ENCODE measurements around the gene PABPN1. TPM values are rescaled to one million over a fixed set of nuclear protein-coding genes. Genes with fewer than 3 reads are reported as not detected.
A peak's percentile ranks its signal among the peaks of the same experiment; 100 is the strongest.

PABPN1 gene
- total and polyA plus RNA-seq, 5 donors from 2014 or later, result 78.8 to 188 (median 93.3) TPM

DNA sequence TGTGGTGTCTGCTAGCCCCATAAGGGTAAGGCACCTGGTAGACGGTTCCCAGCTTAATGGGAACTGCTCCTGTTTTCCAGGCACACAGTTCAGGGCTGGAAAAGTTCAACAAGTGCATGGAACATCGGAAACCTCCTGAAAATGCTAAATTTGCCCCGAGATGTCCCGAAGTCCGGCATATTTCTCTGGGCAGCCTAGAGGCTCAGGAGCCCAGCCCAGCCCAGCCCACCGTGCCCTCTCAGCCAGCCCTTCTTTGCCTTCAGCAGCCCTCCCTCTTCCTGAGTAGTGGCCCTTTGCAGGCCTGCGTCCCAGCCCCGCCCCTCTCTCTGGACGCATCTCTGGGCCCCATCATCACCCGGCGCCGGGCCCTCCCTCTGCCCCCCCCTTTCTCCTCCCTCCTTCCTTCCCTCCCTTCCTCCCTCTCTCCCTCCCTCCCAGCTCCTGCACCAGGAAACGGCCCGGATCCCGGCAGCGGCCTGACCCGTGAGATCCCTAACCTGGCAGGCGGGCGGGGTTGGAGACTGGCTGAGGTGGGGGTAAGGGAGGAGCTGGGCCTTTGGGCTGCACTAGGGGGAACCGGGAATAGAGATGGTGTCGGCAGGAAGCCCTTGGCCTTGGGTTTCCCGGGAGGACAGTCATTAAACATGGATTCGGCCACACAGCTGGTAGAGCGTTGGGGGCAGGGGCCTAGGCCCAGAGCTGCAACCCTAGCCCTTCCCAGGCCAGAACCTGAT, 14.7 kb upstream of the PABPN1 start, which contains the start of gene BCL2L2:
BCL2L2 (plus strand) TSS at position 422 of the 734 bp plus-strand sequence. CDS start 935 bp downstream, outside the sequence.
- Histone ChIP-seq H3K36me3 (ENCODE audit: control insufficient read depth, insufficient read depth, low read length) (no peaks in the 10 kb centered on the region), H3K4me3 (ENCODE audit: low read depth, low read length) (no peak within 1 kb of the TSS), H3K9me3 (ENCODE audit: control insufficient read depth in 2 of 2, low read length in 2 of 2) (no peaks in the 10 kb centered on the region), H3K27ac (ENCODE audit: insufficient read depth, low read length, poor library complexity, severe bottlenecking) (peak within 1 kb of the TSS; percentile 14), H3K27me3 (ENCODE audit: control insufficient read depth, insufficient read depth, low read length) (peaks cover 4% of the 10 kb centered on the region), H3K4me1 (ENCODE audit: control insufficient read depth, insufficient read depth, low read length, poor library complexity, severe bottlenecking) (peaks cover 18% of the 10 kb centered on the region)
- Mint-ChIP-seq H3K4me3 (peak within 1 kb of the TSS in 2 of 4 donors; percentile 7 to 77), H3K27me3 (peaks cover 57% of the 10 kb centered on the region), H3K36me3 (peaks cover 5% of the 10 kb centered on the region), H3K9me3 (peaks cover 0 to 1% (median 0%) of the 10 kb centered on the region in 7 donors), H3K27ac (peak within 1 kb of the TSS in 1 of 3 donors; percentile 63), H3K4me1 (peaks cover 0 to 6% (median 3%) of the 10 kb centered on the region in 4 donors)
- DNase-seq (no peak), ATAC-seq (ENCODE audit: low read depth in 2 of 2) (no peak)

DNA sequence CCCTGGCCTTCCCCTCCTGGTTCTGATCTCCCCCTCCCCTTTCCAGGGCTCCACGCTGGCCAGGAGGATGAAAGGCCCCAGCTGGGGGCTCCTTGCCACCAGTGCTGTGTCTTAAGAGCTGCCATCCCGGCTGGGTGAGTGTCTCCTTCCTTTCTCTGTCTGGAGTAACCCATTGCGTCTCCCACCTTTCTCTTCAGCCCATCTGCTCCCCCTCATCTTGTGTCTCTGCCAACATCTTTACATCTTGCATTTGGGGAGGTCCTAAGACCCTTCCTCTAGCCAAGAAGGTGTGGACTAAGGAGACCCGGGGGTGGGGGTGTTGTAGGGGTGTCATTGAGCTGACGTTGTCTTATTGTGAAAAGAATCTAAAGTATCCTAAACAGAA, 14.1 kb upstream of the PABPN1 start:
- no peak overlapping the region for H3K27ac Mint-ChIP-seq
- no peak for ATAC-seq (ENCODE audit: low read depth in 2 of 2)
- H3K27me3 Mint-ChIP-seq, result peaks cover 60% of the 10 kb centered on the region

GRCh38 chr14:23307687-23308644, 13.3 kb upstream of the PABPN1 start:
- DNase-seq (no peak), ATAC-seq (ENCODE audit: low read depth in 2 of 2) (no peak)
- Mint-ChIP-seq H3K27me3 (peaks cover 61% of the 10 kb centered on the region), H3K4me1 (peaks cover 0 to 3% (median 2%) of the 10 kb centered on the region in 4 donors), H3K9me3 (peaks cover 0 to 1% (median 0%) of the 10 kb centered on the region in 7 donors), H3K36me3 (peaks cover 5% of the 10 kb centered on the region), H3K4me3 (peak overlapping the region in 2 of 4 donors; percentile 7 to 77), H3K27ac (no peak overlapping the region)
- H3K4me3 ChIP-seq (ENCODE audit: low read depth, low read length), result no peak overlapping the region
- no peaks in the 10 kb centered on the region for H3K36me3 ChIP-seq (ENCODE audit: control insufficient read depth, insufficient read depth, low read length)
- H3K27ac ChIP-seq (ENCODE audit: insufficient read depth, low read length, poor library complexity, severe bottlenecking), result no peak overlapping the region
- H3K9me3 ChIP-seq (ENCODE audit: control insufficient read depth in 2 of 2, low read length in 2 of 2), result no peaks in the 10 kb centered on the region
- peaks cover 8% of the 10 kb centered on the region for H3K27me3 ChIP-seq (ENCODE audit: control insufficient read depth, insufficient read depth, low read length)
- peaks cover 5% of the 10 kb centered on the region for H3K4me1 ChIP-seq (ENCODE audit: control insufficient read depth, insufficient read depth, low read length, poor library complexity, severe bottlenecking)

More for the DNA sequence above, 14.1 kb upstream of the PABPN1 start:
- H3K36me3 Mint-ChIP-seq, result peaks cover 5% of the 10 kb centered on the region
- Histone ChIP-seq H3K27me3 (ENCODE audit: control insufficient read depth, insufficient read depth, low read length) (peaks cover 8% of the 10 kb centered on the region), H3K4me3 (ENCODE audit: low read depth, low read length) (no peak overlapping the region), H3K9me3 (ENCODE audit: control insufficient read depth in 2 of 2, low read length in 2 of 2) (no peaks in the 10 kb centered on the region), H3K4me1 (ENCODE audit: control insufficient read depth, insufficient read depth, low read length, poor library complexity, severe bottlenecking) (peaks cover 13% of the 10 kb centered on the region), H3K27ac (ENCODE audit: insufficient read depth, low read length, poor library complexity, severe bottlenecking) (no peak overlapping the region), H3K36me3 (ENCODE audit: control insufficient read depth, insufficient read depth, low read length) (no peaks in the 10 kb centered on the region)
- H3K4me1 Mint-ChIP-seq, result peaks cover 0 to 6% (median 3%) of the 10 kb centered on the region in 4 donors
- H3K4me3 Mint-ChIP-seq, result peak overlapping the region in 1 of 4 donors; percentile 77
- peaks cover 0 to 1% (median 0%) of the 10 kb centered on the region in 7 donors for H3K9me3 Mint-ChIP-seq
- DNase-seq, result no peak

DNA sequence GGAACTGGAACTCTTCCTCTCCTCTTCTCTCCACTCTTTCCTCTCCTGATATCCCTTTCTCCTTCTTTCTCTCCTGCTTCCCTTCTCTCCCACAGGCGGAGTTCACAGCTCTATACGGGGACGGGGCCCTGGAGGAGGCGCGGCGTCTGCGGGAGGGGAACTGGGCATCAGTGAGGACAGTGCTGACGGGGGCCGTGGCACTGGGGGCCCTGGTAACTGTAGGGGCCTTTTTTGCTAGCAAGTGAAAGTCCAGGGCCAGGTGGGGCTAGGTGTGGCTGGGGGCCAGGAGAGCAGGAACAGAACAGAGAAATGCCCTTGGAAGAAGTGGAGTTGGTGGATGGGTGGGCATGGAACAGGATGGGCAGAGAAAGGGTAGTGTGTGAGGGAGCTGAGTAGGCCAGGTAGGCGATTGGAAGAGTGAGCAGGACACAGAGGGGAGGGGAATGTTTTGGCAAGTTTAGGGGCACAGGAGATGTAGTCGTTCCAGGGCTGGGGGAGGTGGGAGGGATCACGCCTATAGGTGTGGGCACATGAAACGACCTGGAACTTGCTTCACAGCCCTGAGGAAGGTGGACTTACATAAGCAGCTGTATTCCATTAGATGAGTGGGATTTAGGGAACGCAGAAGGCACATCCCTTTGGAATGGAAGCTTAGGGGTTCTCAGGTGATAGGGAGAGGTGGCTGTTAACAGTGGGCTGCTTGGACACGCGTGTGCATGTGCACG, 12.4 kb upstream of the PABPN1 start:
- Mint-ChIP-seq H3K27me3 (peaks cover 59% of the 10 kb centered on the region), H3K9me3 (peaks cover 0 to 1% (median 0%) of the 10 kb centered on the region in 7 donors), H3K4me3 (no peak overlapping the region), H3K27ac (no peak overlapping the region), H3K36me3 (peaks cover 5% of the 10 kb centered on the region), H3K4me1 (peaks cover 0 to 3% (median 0%) of the 10 kb centered on the region in 4 donors)
- H3K27ac ChIP-seq (ENCODE audit: insufficient read depth, low read length, poor library complexity, severe bottlenecking), result no peak overlapping the region
- peaks cover 8% of the 10 kb centered on the region for H3K27me3 ChIP-seq (ENCODE audit: control insufficient read depth, insufficient read depth, low read length)
- ATAC-seq (ENCODE audit: low read depth in 2 of 2), result no peak
- no peaks in the 10 kb centered on the region for H3K4me1 ChIP-seq (ENCODE audit: control insufficient read depth, insufficient read depth, low read length, poor library complexity, severe bottlenecking)
- H3K9me3 ChIP-seq (ENCODE audit: control insufficient read depth in 2 of 2, low read length in 2 of 2), result no peaks in the 10 kb centered on the region
- DNase-seq, result no peak
- H3K4me3 ChIP-seq (ENCODE audit: low read depth, low read length), result no peak overlapping the region
- no peaks in the 10 kb centered on the region for H3K36me3 ChIP-seq (ENCODE audit: control insufficient read depth, insufficient read depth, low read length)

GRCh38 chr14:23310546-23310945, 10.7 kb upstream of the PABPN1 start:
- H3K4me3 ChIP-seq (ENCODE audit: low read depth, low read length), result no peak overlapping the region
- peaks cover 5% of the 10 kb centered on the region for H3K36me3 Mint-ChIP-seq
- DNase-seq (no peak), ATAC-seq (ENCODE audit: low read depth in 2 of 2) (no peak)
- no peak overlapping the region for H3K27ac ChIP-seq (ENCODE audit: insufficient read depth, low read length, poor library complexity, severe bottlenecking)
- H3K4me1 ChIP-seq (ENCODE audit: control insufficient read depth, insufficient read depth, low read length, poor library complexity, severe bottlenecking), result no peaks in the 10 kb centered on the region
- no peaks in the 10 kb centered on the region for H3K9me3 ChIP-seq (ENCODE audit: control insufficient read depth in 2 of 2, low read length in 2 of 2)
- H3K9me3 Mint-ChIP-seq, result peaks cover 0 to 1% (median 0%) of the 10 kb centered on the region in 7 donors
- peaks cover 49% of the 10 kb centered on the region for H3K27me3 Mint-ChIP-seq
- H3K27ac Mint-ChIP-seq, result no peak overlapping the region
- peak overlapping the region in 1 of 4 donors; percentile 5 for H3K4me3 Mint-ChIP-seq
- H3K27me3 ChIP-seq (ENCODE audit: control insufficient read depth, insufficient read depth, low read length), result peaks cover 8% of the 10 kb centered on the region
- H3K36me3 ChIP-seq (ENCODE audit: control insufficient read depth, insufficient read depth, low read length), result no peaks in the 10 kb centered on the region
- peaks cover 0 to 3% (median 0%) of the 10 kb centered on the region in 4 donors for H3K4me1 Mint-ChIP-seq

DNA sequence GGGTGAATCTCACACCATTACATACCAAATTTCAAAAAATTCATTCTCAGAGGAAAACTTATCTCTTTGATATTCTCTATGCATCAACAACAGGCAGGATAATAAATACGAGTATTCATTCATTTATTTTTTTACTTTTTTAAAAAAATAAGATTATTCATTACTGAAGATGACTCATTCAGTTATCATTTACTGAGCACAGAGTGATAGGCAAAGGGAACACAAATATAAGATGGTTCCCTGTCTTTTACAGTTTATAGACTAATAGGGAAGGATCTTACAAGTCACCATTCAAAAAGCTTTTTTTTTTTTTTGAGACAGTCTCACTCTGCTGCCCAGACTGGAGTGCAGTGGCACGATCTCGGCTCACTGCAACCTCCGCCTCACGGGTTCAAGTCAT, 5.0 kb upstream of the PABPN1 start:
- Mint-ChIP-seq H3K27me3 (peaks cover 14% of the 10 kb centered on the region), H3K4me3 (no peak overlapping the region), H3K4me1 (peaks cover 0 to 17% (median 4%) of the 10 kb centered on the region in 4 donors), H3K27ac (no peak overlapping the region), H3K9me3 (no peaks in the 10 kb centered on the region), H3K36me3 (peaks cover 3% of the 10 kb centered on the region)
- DNase-seq (no peak), ATAC-seq (ENCODE audit: low read depth in 2 of 2) (no peak)
- Histone ChIP-seq H3K27ac (ENCODE audit: insufficient read depth, low read length, poor library complexity, severe bottlenecking) (no peak overlapping the region), H3K4me3 (ENCODE audit: low read depth, low read length) (no peak overlapping the region), H3K27me3 (ENCODE audit: control insufficient read depth, insufficient read depth, low read length) (peaks cover 4% of the 10 kb centered on the region), H3K9me3 (ENCODE audit: control insufficient read depth in 2 of 2, low read length in 2 of 2) (no peaks in the 10 kb centered on the region), H3K36me3 (ENCODE audit: control insufficient read depth, insufficient read depth, low read length) (no peaks in the 10 kb centered on the region), H3K4me1 (ENCODE audit: control insufficient read depth, insufficient read depth, low read length, poor library complexity, severe bottlenecking) (peaks cover 5% of the 10 kb centered on the region)
